GM12874 (cell line): ENCODE results near the gene TMPRSS6.

Experiments
- TF ChIP-seq, protein P1 (sequence below): IDR thresholded peaks from 2 replicates; pipeline ENCODE4 v1.5.1; 2011; ENCODE audit warnings: low read depth, mild to moderate bottlenecking, control low read depth, low read length, moderate library complexity; ENCODE audit not compliant: insufficient read depth

TMPRSS6 gene

GRCh38 chr22:37049224-37049623, 60.3 kb downstream of the TMPRSS6 start:
- TF ChIP-seq, protein P1, sequence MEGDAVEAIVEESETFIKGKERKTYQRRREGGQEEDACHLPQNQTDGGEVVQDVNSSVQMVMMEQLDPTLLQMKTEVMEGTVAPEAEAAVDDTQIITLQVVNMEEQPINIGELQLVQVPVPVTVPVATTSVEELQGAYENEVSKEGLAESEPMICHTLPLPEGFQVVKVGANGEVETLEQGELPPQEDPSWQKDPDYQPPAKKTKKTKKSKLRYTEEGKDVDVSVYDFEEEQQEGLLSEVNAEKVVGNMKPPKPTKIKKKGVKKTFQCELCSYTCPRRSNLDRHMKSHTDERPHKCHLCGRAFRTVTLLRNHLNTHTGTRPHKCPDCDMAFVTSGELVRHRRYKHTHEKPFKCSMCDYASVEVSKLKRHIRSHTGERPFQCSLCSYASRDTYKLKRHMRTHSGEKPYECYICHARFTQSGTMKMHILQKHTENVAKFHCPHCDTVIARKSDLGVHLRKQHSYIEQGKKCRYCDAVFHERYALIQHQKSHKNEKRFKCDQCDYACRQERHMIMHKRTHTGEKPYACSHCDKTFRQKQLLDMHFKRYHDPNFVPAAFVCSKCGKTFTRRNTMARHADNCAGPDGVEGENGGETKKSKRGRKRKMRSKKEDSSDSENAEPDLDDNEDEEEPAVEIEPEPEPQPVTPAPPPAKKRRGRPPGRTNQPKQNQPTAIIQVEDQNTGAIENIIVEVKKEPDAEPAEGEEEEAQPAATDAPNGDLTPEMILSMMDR = no peak

DNA sequence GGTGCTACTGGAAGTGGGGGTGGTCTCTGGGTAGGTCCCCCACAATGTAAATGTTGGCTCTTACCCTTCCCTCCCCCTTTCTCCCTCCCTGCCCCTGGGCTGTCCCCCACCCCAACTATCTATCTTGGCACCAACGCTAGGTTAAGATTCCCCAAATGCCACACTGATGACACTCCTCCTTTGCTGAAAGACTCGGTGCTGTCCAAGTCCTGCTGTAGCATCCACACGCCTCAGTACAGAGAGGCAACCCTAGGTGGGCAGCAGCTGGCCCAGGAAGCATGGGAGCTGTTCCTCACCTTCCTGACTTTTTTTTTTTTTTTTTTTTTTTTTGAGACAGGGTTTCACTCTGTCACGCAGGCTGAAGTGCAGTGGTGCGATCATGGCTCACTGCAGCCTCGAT, 61.4 kb downstream of the TMPRSS6 start:
- TF ChIP-seq, protein P1 = no peak

DNA sequence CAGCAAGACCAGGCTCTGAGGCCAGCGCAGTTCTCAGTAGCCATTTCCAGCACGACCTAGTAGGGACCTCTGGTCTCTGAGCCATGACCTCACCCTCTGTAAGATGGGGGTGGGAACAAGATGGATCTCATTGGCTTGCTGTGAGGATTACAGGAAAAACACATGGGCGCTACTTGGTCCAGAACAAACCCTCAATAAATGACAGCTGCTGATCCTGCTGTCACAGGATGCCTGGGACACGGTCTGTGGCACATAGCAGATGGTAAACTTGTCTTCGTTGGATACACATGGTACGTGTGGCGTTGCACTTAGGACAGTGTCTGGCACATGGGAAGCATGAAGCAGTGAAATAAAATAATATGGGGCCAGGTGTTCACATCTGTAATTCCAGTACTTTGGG, 62.5 kb downstream of the TMPRSS6 start:
- TF ChIP-seq, protein P1 = no peak

- TF ChIP-seq, protein P1 = no peak
Observed at GRCh38 chr22:37046589-37046988, 62.9 kb downstream of the TMPRSS6 start.

- TF ChIP-seq, protein P1 = peak; percentile 46; the same call in 1 of the 2 replicates
Observed at GRCh38 chr22:37045958-37046357, 63.6 kb downstream of the TMPRSS6 start.

GRCh38 chr22:37044634-37045625, 64.6 kb downstream of the TMPRSS6 start:
- TF ChIP-seq, protein P1 = no peak

DNA sequence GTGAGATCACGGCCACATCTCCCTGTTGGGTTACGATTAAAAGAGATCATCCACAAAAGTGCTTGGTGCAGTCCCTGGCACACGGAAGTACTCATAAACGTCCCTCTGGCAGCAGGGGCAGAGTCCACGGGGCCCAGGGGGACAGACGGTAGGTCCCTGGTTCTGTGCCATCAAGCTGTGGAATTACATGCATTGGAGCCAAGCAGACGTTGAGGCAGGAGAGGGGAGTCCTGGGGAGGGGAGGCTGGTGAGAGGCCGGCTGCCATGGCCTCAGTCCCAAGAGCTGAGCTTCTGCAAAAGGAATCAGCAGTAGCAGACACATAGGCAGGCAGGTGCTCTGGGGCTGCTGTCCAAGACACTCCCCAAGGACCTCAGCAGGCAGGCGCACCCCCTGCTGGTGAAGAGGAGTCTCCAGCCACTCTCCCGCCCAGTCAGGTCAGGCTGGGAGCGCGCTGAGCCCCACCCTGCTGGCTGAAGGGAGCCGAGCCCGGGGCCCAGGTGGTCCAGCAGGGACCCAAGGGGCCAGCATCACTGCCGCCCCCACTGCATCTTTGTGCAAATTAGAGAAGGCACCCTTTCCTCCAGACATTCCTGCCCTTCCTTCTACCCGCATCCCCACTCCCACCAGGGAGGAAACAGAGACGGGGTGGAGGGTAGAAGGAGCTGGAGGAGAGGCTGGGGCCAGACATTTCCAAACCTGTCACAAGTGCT, 65.5 kb downstream of the TMPRSS6 start:
- TF ChIP-seq, protein P1 = peak; percentile 95
